Measurements from ENCODE around the gene OSBP. TPM values are rescaled to one million over a fixed set of nuclear protein-coding genes. Genes with fewer than 3 reads are reported as not detected.
A peak's percentile ranks its signal among the peaks of the same experiment; 100 is the strongest.

OSBP gene
- total RNA-seq, 4 donors from 2014 or later: 32.5 to 40.0 (median 33.3) TPM

- no peaks in the 10 kb centered on the region for H3K27me3 ChIP-seq
- intact Hi-C loops (cut with DNase I): no loop called here
These were observed 42.4 kb downstream of the OSBP start for GRCh38 chr11:59573216-59573615.

GRCh38 chr11:59572091-59572490 is 43.5 kb downstream of the OSBP start:
- DNase-seq (ENCODE audit: extremely low spot score): no peak
- TF ChIP-seq CTCF (IDR thresholded peaks at IDR 0.05) (no peak), POLR2AphosphoS5 (IDR thresholded peaks at IDR 0.05) (no peak), EP300 (IDR thresholded peaks at IDR 0.05) (no peak), POLR2A (IDR thresholded peaks at IDR 0.05; ENCODE audit: low read depth) (no peak)

More at GRCh38 chr11:59573216-59573615, 42.4 kb downstream of the OSBP start:
- no peak for DNase-seq (ENCODE audit: extremely low spot score)
- Histone ChIP-seq H3K36me3 (peaks cover 26 to 43% (median 34%) of the 10 kb centered on the region in 4 donors), H3K4me3 (no peak overlapping the region), H3K9me3 (no peaks in the 10 kb centered on the region), H3K4me1 (peaks cover 0 to 9% (median 0%) of the 10 kb centered on the region in 4 donors), H3K27ac (replicated peaks in 1 of 4) (no peak overlapping the region)
- 83% methylated on average over 4 of the region's 4 CpGs for WGBS
- TF ChIP-seq POLR2AphosphoS5 (IDR thresholded peaks at IDR 0.05): no peak
- no peak for TF ChIP-seq CTCF (IDR thresholded peaks at IDR 0.05)
- no peak for TF ChIP-seq POLR2A (IDR thresholded peaks at IDR 0.05; ENCODE audit: low read depth)
- no peak for TF ChIP-seq EP300 (IDR thresholded peaks at IDR 0.05)

GRCh38 chr11:59562292-59562691 is 53.3 kb downstream of the OSBP start:
- Histone ChIP-seq H3K4me1 (peaks cover 8 to 35% (median 25%) of the 10 kb centered on the region in 4 donors), H3K27me3 (no peaks in the 10 kb centered on the region), H3K36me3 (no peaks in the 10 kb centered on the region), H3K9me3 (no peaks in the 10 kb centered on the region), H3K4me3 (no peak overlapping the region), H3K27ac (replicated peaks in 1 of 4) (no peak overlapping the region)
- 69% methylated on average over 3 of the region's 3 CpGs for WGBS
- intact Hi-C loops (cut with DNase I): no loop called here
- DNase-seq (ENCODE audit: extremely low spot score): no peak
- TF ChIP-seq CTCF (IDR thresholded peaks at IDR 0.05) (no peak), EP300 (IDR thresholded peaks at IDR 0.05) (no peak), POLR2A (IDR thresholded peaks at IDR 0.05; ENCODE audit: low read depth) (no peak), POLR2AphosphoS5 (IDR thresholded peaks at IDR 0.05) (no peak)

More at GRCh38 chr11:59572091-59572490, 43.5 kb downstream of the OSBP start:
- intact Hi-C loops (cut with DNase I): no loop called here
- Histone ChIP-seq H3K27ac (replicated peaks in 1 of 4) (no peak overlapping the region), H3K36me3 (peaks cover 15 to 32% (median 23%) of the 10 kb centered on the region in 4 donors), H3K9me3 (no peaks in the 10 kb centered on the region), H3K4me3 (no peak overlapping the region), H3K4me1 (peaks cover 0 to 9% (median 0%) of the 10 kb centered on the region in 4 donors), H3K27me3 (no peaks in the 10 kb centered on the region)
- WGBS: 94% methylated on average over 5 of the region's 5 CpGs

GRCh38 chr11:59560702-59561473 is 54.7 kb downstream of the OSBP start:
- H3K27me3 ChIP-seq: no peaks in the 10 kb centered on the region
- intact Hi-C loops (cut with DNase I): no loop called here
- TF ChIP-seq POLR2AphosphoS5 (IDR thresholded peaks at IDR 0.05): peak; percentile 62 to 86
- no peak for TF ChIP-seq POLR2A (IDR thresholded peaks at IDR 0.05; ENCODE audit: low read depth)
- WGBS: 4% methylated on average over 33 of the region's 40 CpGs
- no peaks in the 10 kb centered on the region for H3K36me3 ChIP-seq
- no peaks in the 10 kb centered on the region for H3K9me3 ChIP-seq
- peak overlapping the region; percentile 83 to 97 (median 92) for H3K27ac ChIP-seq (replicated peaks in 1 of 4)
- peak; percentile 96 for DNase-seq (ENCODE audit: extremely low spot score)
- H3K4me1 ChIP-seq: peaks cover 9 to 45% (median 35%) of the 10 kb centered on the region in 4 donors
- H3K4me3 ChIP-seq: peak overlapping the region; percentile 67 to 92 (median 74)

- TF ChIP-seq POLR2AphosphoS5 (IDR thresholded peaks at IDR 0.05) (no peak), POLR2A (IDR thresholded peaks at IDR 0.05; ENCODE audit: low read depth) (no peak), EP300 (IDR thresholded peaks at IDR 0.05) (no peak), CTCF (IDR thresholded peaks at IDR 0.05) (no peak)
- peak overlapping the region; percentile 67 to 92 (median 74) for H3K4me3 ChIP-seq
- intact Hi-C loops (cut with DNase I): no loop called here
- H3K36me3 ChIP-seq: no peaks in the 10 kb centered on the region
- no peaks in the 10 kb centered on the region for H3K27me3 ChIP-seq
- under 1% methylated on average over 18 of the region's 18 CpGs for WGBS
- H3K4me1 ChIP-seq: peaks cover 13 to 44% (median 33%) of the 10 kb centered on the region in 4 donors
- H3K9me3 ChIP-seq: no peaks in the 10 kb centered on the region
- peak overlapping the region; percentile 83 to 97 (median 92) for H3K27ac ChIP-seq (replicated peaks in 1 of 4)
- DNase-seq (ENCODE audit: extremely low spot score): peak; percentile 93
These were observed 55.3 kb downstream of the OSBP start for GRCh38 chr11:59560290-59560701.
